Testis (tissue), 2 donors: Measurements from ENCODE around the gene ZNF227.

Source experiments
- CTCF ChIP-seq, 3 experiments: fragments of 450-650 bp in 2 of 3; fragments of 200-600 bp in 1 of 3; sonication (generic) in 1 of 3; IDR thresholded peaks; one replicate each; pipeline ENCODE4 v1.5.1; 2016 to 2019; ENCODE audit warnings: antibody characterized with exemption in 3 of 3, mild to moderate bottlenecking in 2 of 3, moderate library complexity in 1 of 3
- POLR2A ChIP-seq: fragments of 450-650 bp; IDR thresholded peaks from one replicate; pipeline ENCODE4 v1.6.1; 2017; ENCODE audit warnings: antibody characterized with exemption, mild to moderate bottlenecking, moderate library complexity

- TF ChIP-seq CTCF (IDR thresholded peaks at IDR 0.05) (no peak), POLR2A (no peak)
Measured at GRCh38 chr19:44212250-44212865, at the start of gene ZNF227.
